Measurements from ENCODE around the gene DOK4. TPM values are rescaled to one million over a fixed set of nuclear protein-coding genes. Genes with fewer than 3 reads are reported as not detected.
A peak's percentile ranks its signal among the peaks of the same experiment; 100 is the strongest.

Gene DOK4
- total RNA-seq, 1 donor from 2014 or later = 25.5 TPM

DNA sequence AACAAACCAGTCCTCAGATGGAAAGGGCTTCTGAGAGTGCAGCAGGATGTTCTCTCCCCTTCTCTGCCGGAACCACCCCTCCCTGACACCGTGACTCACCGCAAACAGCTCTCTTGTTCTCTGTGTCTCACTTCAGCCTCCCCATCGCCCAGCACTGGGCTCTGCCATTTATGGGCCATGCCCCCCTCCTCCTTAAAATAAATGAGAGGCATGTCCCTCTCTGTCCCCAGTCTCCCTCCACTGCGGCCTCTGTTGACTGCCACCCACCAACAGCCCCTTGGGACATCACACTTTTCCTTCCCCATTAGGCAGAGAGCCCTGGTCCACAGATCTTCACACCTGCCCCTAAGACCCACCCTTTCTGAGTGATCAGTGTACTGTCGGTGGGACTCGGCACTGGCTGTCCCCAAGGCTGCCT is 43.8 kb upstream of the DOK4 start:
- FAIRE-seq = no peak
- TF ChIP-seq, protein P1, sequence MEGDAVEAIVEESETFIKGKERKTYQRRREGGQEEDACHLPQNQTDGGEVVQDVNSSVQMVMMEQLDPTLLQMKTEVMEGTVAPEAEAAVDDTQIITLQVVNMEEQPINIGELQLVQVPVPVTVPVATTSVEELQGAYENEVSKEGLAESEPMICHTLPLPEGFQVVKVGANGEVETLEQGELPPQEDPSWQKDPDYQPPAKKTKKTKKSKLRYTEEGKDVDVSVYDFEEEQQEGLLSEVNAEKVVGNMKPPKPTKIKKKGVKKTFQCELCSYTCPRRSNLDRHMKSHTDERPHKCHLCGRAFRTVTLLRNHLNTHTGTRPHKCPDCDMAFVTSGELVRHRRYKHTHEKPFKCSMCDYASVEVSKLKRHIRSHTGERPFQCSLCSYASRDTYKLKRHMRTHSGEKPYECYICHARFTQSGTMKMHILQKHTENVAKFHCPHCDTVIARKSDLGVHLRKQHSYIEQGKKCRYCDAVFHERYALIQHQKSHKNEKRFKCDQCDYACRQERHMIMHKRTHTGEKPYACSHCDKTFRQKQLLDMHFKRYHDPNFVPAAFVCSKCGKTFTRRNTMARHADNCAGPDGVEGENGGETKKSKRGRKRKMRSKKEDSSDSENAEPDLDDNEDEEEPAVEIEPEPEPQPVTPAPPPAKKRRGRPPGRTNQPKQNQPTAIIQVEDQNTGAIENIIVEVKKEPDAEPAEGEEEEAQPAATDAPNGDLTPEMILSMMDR (IDR thresholded peaks at IDR 0.05; ENCODE audit: insufficient read depth, low read depth, low read length) = no peak
- TF ChIP-seq EZH2 (IDR thresholded peaks at IDR 0.05; ENCODE audit: insufficient read depth, low read length) = no peak
- no peak overlapping the region for H3K9ac ChIP-seq (ENCODE audit: low read length)
- H3K4me1 ChIP-seq (ENCODE audit: insufficient read depth, low read length) = peaks cover 22% of the 10 kb centered on the region
- peak; percentile 64 for DNase-seq (ENCODE audit: low read depth)
- Mint-ChIP-seq H3K27me3 (ENCODE audit: low read depth, unreplicated experiment) (peaks cover 14% of the 10 kb centered on the region), H3K4me1 (ENCODE audit: low read depth, unreplicated experiment) (peaks cover 44% of the 10 kb centered on the region), H3K27ac (ENCODE audit: unreplicated experiment) (peak overlapping the region; percentile 69), H3K9me3 (ENCODE audit: unreplicated experiment) (peaks cover 9% of the 10 kb centered on the region), H3K4me3 (ENCODE audit: unreplicated experiment) (peak overlapping the region; percentile 54), H3K36me3 (ENCODE audit: low read depth, unreplicated experiment) (peaks cover 4% of the 10 kb centered on the region)
- peaks cover 19% of the 10 kb centered on the region for H3K79me2 ChIP-seq (ENCODE audit: insufficient read depth, low read length)
- H3K9me3 ChIP-seq (ENCODE audit: insufficient read depth, low read depth, low read length) = no peaks in the 10 kb centered on the region
- H4K20me1 ChIP-seq (ENCODE audit: insufficient read depth, low read length) = peaks cover 24% of the 10 kb centered on the region
- H3K4me3 ChIP-seq (ENCODE audit: insufficient read depth, low read depth, low read length) = peak overlapping the region; percentile 11
- no peaks in the 10 kb centered on the region for H3K36me3 ChIP-seq (ENCODE audit: insufficient read depth, low read length)
- no peak overlapping the region for H3K27ac ChIP-seq (ENCODE audit: low read depth, low read length)
- no peaks in the 10 kb centered on the region for H3K27me3 ChIP-seq (ENCODE audit: insufficient read depth, low read length)
- H3K4me2 ChIP-seq (ENCODE audit: low read length) = peak overlapping the region; percentile 65
- H2AFZ ChIP-seq (ENCODE audit: low read depth, low read length) = no peak overlapping the region

GRCh38 chr16:57529391-57530103 is 43.3 kb upstream of the DOK4 start:
- Mint-ChIP-seq H3K27me3 (ENCODE audit: low read depth, unreplicated experiment) (peaks cover 14% of the 10 kb centered on the region), H3K4me1 (ENCODE audit: low read depth, unreplicated experiment) (peaks cover 44% of the 10 kb centered on the region), H3K9me3 (ENCODE audit: unreplicated experiment) (peaks cover 9% of the 10 kb centered on the region), H3K4me3 (ENCODE audit: unreplicated experiment) (peak overlapping the region; percentile 47), H3K36me3 (ENCODE audit: low read depth, unreplicated experiment) (peaks cover 4% of the 10 kb centered on the region), H3K27ac (ENCODE audit: unreplicated experiment) (peak overlapping the region; percentile 38)
- Histone ChIP-seq H3K36me3 (ENCODE audit: insufficient read depth, low read length) (no peaks in the 10 kb centered on the region), H3K4me1 (ENCODE audit: insufficient read depth, low read length) (peaks cover 22% of the 10 kb centered on the region), H3K79me2 (ENCODE audit: insufficient read depth, low read length) (peaks cover 16% of the 10 kb centered on the region), H3K27ac (ENCODE audit: low read depth, low read length) (no peak overlapping the region), H4K20me1 (ENCODE audit: insufficient read depth, low read length) (peaks cover 23% of the 10 kb centered on the region), H3K9ac (ENCODE audit: low read length) (no peak overlapping the region), H3K4me2 (ENCODE audit: low read length) (peak overlapping the region; percentile 65), H3K27me3 (ENCODE audit: insufficient read depth, low read length) (no peaks in the 10 kb centered on the region), H3K9me3 (ENCODE audit: insufficient read depth, low read depth, low read length) (no peaks in the 10 kb centered on the region), H3K4me3 (ENCODE audit: insufficient read depth, low read depth, low read length) (no peak overlapping the region), H2AFZ (ENCODE audit: low read depth, low read length) (no peak overlapping the region)
- no peak for DNase-seq (ENCODE audit: low read depth)
- TF ChIP-seq, protein P1 (IDR thresholded peaks at IDR 0.05; ENCODE audit: insufficient read depth, low read depth, low read length) = no peak
- no peak for TF ChIP-seq EZH2 (IDR thresholded peaks at IDR 0.05; ENCODE audit: insufficient read depth, low read length)
- no peak for FAIRE-seq
